GM18519 (cell line): ENCODE measurements around the gene TMEM141.
"Not testable (repeated sequence)": the region's sequence is repeated elsewhere in the genome, so short reads cannot be mapped to it uniquely, and the experiment has no call there.

Experiments
- ATAC-seq: cut with Tn5 transposase; IDR thresholded peaks from one replicate; pipeline ENCODE4 v1.9.1; 2021; ENCODE audit warnings: mild to moderate bottlenecking, moderate library complexity; ENCODE audit not compliant: unreplicated experiment, low FRiP score

TMEM141 gene

GRCh38 chr9:136769710-136770191, 21.4 kb upstream of the TMEM141 start:
- ATAC-seq: no peak

DNA sequence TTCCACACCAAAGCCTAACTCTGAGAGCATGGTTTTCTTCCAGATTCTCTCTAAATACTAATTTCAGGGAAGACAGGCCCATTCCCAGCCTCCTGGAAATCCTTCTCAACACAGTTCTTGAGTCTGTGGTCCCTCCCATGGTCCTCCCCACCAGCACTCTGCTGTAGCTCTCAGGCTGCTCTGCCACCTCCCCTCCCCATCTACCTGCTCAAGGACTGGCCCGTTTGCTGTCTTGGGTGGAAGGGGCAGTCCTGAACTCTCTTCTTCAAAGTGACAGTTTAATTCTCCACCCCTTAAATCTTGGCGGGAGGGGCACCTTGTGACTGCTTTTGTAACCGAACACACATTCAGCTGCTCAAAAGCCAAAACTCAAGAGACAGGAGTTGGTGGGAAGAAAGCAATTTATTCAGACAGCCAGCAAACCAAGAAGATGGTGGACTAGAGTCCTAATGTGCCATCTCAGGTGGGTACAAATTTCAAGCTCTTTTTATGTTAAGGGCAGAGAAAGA, 19.2 kb upstream of the TMEM141 start:
- no peak for ATAC-seq

- no peak for ATAC-seq
These were observed 17.6 kb upstream of the TMEM141 start for GRCh38 chr9:136773386-136774044.

GRCh38 chr9:136774416-136775045, 16.6 kb upstream of the TMEM141 start:
- ATAC-seq: no peak

GRCh38 chr9:136775191-136775590, 16.0 kb upstream of the TMEM141 start:
- no peak for ATAC-seq

DNA sequence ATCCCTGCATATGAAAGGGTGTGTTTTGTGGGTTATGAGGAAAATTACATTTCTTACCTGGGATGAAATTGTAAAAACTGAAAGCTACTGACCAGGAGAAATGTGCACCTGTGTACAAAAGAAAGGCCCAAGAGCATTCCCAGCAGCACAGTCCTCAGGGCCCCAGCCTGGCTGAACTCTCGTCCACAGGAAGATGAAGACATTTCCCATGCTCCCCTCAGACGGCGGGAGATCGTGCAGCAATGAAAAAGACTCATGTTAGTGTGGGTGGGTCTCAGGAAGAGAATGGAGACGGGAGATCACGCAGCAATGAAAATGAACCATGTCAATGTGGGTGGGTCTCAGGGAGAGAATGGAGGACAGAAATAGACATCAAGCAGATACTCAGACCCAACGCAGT, 14.2 kb upstream of the TMEM141 start:
- ATAC-seq: no peak

- no peak for ATAC-seq
These were observed 13.8 kb upstream of the TMEM141 start for GRCh38 chr9:136777359-136777758.

DNA sequence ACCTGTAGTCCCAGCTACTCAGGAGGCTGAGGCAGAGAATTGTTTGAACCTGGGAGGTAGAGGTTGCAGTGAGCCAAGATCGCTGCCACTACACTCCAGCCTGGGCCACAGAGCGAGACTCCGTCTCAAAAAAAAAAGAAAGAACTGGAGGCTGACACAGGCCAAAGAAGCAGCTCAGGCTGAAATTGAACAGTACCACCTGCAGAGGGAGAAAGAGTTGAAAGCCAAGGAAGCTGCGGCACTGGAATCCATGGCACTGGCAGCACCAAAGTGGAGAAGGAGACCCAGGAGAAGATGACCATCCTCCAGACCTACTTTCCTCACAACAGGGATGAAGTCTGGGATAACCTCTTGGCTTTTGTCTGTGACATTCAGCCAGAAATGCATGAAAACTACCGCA, 11.3 kb upstream of the TMEM141 start:
- ATAC-seq: no peak

DNA sequence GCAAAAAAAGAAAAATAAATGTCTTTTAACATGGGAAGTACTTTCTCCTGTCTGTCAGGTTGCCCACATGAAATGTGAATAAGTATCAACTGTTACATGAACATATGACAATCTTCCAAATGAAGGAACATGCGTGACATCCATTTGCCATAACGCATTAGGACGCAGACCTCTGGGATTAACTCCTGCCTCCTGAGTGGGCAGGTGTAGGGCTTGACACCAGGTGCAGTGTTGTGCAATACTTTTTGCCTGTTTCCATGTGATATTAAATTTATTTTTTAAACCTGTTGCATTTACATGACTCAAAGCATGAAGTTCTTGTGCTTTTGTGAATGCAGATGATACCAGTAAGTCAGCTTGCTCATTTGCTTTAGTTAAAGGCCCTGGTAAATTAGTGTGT, 8.7 kb upstream of the TMEM141 start:
- ATAC-seq: no peak

DNA sequence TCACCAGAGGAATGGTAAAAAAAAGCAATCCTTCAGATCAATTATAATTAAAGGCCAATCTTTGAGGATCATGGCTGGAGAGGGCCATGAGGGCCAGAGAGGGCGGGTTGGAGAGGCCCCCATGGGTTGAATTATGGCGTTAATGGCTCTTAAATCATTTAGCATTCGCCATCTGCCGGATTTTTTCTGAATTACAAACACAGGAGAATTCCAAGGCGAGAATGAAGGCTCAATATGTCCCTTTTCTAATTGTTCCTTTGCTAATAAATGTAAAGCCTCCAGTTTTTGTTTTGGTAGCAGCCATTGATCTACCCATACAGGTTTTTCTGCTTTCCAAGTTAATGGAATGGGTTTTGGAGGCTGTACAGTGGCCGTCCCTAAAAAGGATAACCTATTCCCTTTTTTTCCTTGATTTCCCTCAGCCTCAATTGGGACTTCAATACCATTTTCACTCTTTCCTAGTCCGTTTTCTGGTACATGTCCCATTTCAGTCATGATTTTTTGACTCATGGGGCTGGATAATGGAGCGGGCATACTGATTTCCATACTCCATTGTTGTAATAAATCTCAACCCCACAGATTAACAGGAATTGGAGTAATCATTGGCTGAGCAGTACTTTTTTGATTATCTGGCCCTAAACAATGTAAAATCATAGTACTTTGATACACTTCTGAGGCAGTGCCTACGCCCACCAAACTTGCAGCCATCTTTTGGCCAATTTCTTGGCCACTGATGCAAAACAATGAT, 6.7 kb upstream of the TMEM141 start:
- no peak for ATAC-seq

DNA sequence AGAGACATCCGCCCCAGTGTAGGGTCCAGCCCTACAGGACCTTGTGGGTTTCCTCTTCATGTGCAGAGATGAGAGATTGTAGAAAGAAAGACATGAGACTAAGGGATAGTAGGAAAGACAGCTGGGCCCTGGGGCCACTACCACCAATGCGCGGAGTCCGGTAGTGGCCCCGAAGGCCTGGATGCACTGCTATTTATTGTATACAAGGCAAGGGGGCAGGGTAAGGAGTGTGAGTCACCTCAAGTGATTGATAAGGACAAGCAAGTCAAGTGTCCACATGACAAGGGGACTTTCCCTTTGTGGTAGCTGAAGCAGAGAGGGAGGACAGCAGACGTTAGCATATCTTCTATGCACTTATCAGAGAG, 6.2 kb upstream of the TMEM141 start:
- ATAC-seq: no peak

DNA sequence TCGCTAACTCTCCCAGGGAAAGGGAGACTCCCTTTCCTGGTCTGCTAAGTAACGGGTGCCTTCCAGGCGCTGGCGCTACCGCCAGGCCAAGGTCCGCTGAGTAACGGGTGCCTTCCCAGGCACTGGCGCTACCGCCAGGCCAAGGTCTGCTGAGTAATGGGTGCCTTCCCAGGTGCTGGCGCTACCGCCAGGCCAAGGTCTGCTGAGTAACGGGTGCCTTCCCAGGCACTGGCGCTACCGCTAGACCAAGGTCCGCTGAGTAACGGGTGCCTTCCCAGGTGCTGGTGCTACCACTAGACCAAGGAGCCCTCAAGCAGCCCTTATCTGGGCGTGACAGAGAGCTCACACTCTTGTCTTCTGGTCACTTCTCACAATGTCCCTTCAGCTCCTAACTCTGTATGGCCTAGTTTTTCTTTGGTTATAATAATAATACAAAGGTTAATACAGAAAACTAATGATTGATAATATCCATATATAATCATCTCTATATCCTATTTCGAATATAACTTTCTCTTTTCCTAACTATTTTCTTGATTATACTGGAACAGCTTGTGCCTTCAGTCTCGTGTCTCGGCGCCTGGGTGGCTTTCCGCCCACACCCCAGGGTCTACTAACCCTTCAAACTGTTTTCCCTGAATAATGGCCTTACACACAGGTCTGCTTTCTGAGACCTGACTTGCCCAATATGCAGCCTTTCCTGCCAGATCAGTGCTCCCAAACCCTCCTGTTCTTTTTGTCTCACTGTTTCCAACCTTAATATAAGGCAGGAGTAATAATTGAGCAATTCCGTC, 5.4 kb upstream of the TMEM141 start:
- not testable (repeated sequence) for ATAC-seq

DNA sequence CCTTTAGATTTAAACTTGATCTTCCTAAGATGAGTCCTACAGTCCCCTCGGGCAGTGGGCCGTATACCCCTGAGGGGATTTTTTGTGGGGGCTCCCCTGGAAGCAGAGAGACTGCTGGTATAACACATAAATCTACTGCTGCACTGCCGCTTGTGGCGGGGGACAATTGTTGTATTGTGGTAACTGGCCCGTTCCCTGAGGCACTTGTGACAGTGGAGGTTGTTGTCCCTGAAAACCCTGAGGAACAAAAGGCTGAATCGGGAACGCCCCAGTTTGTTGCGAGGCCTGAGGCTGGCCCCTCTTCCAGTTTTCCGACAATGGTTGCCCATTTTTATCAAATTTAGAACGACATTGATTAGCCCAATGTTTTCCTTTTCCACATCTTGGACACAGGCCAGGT, 4.7 kb upstream of the TMEM141 start:
- ATAC-seq: no peak

DNA sequence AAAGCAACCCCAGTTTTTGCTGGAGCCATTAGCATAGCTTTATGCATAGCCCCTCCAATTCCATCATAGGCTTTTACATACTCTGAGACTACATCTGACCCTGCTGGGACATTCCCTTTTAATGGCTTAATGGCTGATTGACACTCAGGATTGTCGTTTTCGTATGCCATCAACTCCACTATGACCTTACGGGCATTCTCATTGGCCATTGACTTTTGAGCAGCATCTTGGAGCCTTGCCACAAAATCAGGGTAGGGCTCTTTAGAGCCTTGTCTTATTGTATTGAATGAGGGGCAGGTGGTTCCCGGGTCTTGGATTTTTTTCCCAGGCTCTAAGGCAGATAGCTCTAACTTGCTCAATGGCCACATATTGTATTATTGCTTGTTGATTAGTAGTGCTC, 4.2 kb upstream of the TMEM141 start:
- ATAC-seq: not testable (repeated sequence)

GRCh38 chr9:136787690-136788400, 3.3 kb upstream of the TMEM141 start:
- no peak for ATAC-seq

DNA sequence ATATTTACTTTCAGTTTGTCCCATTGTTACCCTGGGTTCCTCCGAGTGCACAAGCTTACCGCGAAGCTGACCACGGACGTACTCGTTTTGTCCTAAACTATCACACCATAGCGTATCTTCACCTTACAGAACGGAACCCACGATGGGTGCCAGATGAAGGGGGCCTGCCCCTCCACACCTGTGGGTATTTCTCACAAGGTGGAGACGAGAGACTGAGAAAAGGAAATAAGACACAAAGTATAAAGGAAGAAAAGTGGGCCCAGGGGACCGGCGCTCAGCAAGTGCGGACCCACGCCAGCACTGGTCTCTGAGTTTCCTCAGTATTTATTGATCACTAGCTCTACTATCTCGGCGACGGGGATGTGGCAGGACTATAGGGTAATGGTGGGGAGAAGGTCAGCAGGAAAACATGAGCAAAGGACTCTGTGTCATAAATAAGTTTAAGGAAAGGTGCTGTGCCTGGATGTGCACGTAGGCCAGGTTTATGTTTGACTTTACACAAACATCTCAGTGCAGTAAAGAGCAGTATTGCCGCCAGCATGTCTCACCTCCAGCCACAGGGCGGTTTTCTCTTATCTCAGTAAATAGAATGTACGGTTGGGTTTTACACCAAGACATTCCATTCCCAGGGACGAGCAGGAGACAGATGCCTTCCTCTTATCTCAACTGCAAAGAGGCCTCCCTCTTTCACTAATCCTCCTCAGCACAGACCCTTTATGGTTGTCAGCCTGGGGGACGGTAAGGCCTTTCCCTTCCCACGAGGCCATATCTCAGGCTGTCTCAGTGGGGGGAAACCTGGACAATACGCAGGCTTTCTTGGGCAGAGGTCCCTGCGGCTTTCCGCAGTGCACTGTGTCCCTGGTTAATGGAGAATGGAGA, 2.3 kb upstream of the TMEM141 start:
- not testable (repeated sequence) for ATAC-seq

DNA sequence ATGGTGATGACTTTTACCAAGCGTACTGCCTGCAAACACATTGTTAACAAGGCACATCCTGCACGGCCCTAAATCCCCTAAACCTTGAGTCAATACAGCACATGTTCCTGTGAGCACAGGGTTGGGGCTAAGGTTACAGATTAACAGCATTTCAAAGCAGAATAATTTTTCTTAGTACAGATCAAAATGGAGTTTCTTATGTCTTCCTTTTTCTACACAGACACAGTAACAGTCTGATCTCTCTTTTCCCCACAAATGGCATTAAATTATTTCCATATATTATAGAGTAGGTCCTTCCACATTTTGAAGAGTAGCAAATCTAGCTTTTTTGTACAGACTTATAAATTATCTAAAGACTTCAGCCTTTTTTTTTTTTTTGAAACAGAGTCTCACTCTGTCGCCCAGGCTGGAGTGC, 1.6 kb upstream of the TMEM141 start:
- no peak for ATAC-seq

DNA sequence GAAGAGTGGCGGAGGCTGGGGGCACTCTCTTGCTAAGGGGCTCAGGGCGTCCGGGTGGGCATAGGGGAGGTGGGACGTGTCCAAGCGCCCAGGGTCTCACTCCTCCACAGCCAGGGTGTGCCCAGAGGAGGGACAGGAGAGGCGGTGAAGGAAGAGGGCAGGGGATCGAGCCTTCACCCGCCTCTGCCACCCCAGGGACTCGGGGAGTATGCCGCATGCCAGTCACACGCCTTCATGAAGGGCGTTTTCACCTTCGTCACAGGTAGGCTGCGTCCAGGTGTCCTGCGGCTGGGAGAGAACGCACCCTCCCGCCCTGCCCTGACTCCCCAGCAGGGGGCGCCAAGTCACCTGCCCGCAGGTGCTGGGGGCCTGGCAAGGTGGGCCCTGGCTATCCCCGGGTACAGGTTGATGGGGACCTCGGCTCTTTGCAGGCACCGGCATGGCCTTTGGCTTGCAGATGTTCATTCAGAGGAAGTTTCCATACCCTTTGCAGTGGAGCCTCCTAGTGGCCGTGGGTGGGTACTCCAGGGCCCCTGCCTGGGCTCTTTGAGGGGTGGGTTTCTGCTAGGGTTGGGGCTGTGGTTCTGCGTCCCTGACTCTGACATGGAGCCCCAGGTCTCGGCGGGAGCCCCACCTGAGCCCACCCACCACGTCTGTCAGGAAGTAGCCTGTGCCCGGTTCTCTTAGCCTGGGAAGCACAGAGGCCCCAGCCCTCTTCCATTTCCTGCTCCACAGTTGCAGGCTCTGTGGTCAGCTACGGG, 552 bp downstream of the TMEM141 start:
- ATAC-seq: no peak
